HG03432 (cell line): Measurements from ENCODE around the gene SLC39A3.
A peak's percentile ranks its signal among the peaks of the same experiment; 100 is the strongest.

Source experiments
- ATAC-seq: cut with Tn5 transposase; IDR thresholded peaks from one replicate; pipeline ENCODE4 v1.9.1; 2021; ENCODE audit warnings: mild to moderate bottlenecking, moderate library complexity; ENCODE audit not compliant: unreplicated experiment

SLC39A3 gene

DNA sequence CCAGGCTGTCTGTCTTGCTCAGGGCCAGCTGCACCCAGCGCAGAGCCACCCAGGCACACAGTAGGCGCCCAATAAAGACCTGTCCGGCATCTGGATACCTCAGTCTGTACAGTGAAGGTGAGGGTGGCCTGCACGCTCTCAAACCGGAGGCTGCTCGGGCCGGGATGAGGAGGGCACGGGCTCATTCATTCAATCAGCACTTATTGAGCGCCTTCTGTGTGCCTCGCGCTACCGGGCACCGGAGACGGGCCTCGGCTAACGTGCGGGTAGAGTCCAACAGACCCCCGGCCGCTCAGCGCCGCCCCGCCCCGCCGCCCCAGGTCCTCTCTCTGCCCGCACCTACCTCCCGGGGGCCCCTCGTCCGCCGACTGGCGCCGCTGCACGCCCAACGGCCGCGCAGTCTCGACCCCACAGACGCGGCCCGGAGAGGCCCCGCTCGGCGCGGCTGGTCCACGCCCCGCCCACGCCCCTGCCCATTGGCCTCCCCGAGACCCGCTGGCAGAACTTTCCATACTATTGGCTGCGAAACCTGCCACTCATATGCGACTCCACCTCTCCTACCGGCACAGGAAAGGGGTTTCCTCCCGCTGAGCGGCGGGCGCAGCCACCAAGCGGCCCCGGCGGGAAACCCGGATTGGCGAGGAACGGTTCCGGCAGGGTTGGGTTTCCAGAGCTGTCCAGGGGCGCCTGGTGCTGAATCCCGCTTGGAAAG is at the start of gene SLC39A3:
Gene SLC39A3 (minus strand): TSS at position 416 of the 712 bp plus-strand sequence. CDS start 2,760 bp downstream, outside the sequence.
- ATAC-seq: peak; percentile 95

- ATAC-seq: no peak
Measured at GRCh38 chr19:2788237-2788636, 48.4 kb upstream of the SLC39A3 start.

DNA sequence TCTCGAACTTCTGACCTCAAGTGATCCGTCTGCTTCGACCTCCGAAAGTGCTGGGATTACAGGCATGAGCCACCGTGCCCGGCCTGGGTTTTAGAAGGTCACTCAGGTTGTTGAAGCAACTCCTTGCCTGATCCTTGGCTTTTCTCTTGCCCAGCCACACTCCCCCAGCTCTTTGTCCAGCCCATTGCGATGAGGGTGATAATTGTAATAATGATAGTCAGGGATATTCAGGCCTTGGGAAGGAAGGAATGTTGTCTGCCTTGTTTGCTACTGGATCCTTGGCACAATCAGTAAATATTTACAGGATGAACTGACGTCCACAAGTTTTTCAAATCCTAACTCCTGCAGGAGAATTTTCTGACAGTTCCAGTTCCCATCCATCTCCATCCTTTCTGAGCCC is 47.3 kb upstream of the SLC39A3 start:
- no peak for ATAC-seq

DNA sequence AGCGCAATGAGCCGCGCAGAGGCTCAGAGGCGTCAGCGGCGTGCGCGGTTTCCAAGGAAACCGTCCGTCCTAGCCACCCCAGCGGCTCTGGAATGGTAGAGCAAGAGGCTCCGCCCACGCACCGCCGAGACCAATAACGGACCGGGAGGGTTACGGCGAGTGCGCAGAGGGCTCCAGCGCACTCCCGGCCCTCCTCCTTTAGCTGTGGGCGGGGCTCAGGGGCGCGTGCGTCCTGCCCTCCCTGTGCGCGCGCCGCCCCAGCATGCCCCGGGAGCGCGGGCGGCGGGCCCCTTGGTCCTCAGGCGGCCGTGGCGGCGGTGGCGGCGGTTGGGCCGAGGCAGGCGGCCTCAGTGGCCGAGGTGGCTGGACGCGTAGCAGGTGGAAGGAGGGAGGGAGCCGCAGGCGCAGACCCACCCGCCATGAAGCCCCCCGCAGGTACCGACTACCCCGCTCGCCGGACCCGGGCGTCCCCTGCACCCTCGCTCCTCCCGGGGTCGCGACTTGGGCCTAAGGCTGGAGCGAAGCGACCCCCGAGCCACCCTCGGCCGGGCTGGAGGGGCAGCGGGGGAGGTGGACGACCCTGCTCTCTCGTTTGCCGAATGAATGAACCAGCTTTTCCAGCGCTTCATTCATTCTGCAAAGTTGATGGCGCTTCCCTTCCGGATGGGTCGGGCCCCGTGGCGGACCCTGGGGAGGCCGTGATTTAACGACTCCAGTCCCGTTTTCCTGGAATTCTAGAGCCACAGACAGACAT is 45.6 kb upstream of the SLC39A3 start, which contains the start of gene THOP1:
Gene THOP1 (plus strand): TSS at position 260 of the 754 bp plus-strand sequence. CDS start 160 bp downstream, at position 420.
- peak; percentile 63 for ATAC-seq

DNA sequence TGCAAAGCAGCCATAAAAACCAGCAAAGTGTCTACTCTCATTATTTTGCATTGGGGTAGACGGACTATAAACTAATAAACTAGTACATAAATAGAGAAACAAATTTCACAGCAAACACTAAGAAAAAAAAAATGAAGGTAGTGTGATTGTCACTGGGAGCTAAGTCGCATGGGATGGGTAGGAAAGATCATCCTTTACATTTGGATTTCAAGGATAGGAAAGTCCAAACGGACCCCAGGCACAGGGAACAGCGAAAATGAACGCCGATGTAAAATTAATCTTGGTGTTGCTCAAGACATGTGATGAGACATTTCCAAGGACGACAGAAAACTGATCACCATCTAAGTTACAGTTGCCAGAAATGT is 43.9 kb upstream of the SLC39A3 start:
- ATAC-seq: no peak

DNA sequence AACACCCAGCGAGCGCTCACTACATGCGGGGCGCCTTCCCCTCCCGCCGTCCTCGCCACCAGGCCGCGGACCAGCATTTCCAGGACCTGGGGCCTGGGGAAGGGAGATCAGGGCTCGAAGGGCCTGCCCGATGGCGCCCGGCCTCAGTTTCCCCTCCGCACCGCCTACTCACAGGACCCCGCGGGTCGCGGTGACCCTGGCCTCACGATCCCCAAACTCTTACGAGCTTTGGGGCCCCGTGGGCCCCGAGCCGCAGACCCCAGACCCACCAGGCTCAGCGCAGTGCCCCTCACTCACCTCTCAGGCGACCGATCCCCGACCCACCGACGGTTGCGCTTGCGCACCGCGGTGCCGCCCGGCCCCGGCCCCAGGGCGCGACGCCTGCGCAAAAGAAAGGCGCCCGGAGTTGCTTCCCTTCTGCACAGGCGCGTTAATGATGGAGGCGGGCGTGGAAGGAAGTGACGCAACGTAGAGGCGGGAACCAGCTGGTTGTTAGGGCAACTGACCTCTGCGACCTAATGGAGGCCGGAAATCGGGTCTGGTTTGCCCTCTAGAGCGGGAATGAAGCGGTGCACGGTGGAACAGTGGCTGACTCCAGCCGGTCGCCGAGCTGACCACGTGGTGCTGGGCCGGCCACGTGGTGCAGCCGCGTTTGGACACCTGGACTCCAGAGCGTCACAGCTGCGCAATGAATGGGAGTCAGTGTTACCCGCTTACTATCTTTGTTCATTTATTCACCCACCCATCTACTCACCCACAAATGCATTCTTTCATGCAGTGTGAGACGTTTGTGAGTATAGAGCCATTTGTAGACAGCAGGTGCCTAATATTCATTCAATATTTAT is 43.3 kb upstream of the SLC39A3 start, which contains the start of gene SGTA:
Gene SGTA (minus strand): TSS at position 338 of the 845 bp plus-strand sequence. CDS start 14,205 bp downstream, outside the sequence.
- ATAC-seq: peak; percentile 73

DNA sequence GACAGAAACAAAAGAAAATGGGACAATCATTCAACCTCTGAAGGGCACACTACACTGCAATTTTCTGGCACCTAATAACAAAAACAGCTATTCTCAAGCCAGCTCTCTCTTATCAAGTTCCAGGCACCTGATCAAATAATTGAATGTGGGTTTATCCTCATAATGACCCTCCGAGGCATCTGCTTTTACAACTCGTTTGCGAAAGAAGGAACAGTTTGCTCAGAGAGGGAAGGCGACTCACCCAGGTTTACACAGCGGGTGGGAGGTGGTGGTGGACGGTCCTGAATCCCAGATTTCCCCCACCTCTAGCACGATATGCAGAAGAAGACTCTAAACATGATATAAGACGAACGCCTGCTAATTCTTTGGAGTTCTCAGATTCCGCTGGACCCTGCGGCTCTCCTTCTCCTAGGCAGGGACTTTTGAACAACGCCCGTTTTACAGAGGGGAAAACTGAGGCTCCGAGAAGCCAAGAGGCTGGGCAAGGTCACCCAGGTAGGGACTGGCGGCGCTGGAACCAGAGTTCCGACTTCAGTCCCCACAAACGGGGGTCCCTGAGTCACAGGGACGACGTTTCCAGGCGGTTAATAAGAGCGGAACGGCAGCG is 42.6 kb upstream of the SLC39A3 start:
- ATAC-seq: no peak

DNA sequence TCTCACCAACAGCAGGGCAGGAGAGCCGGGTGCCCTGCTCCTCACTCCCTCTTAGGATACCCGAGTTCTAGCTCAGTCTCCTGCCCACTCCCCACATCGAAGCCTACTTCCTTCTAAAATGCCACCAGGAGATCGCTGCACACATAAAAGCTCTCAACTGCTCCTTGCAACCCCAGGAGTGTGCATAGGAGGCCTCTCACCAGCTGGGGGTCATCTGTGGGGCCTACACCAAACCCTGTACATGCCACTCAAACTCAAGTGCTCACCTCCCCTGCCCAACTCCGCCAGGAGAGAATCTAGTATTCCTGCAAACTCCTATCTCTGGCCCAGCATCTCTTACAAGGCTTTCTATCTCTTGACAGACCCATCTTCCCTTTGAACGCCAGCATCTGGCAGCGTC is 40.5 kb upstream of the SLC39A3 start:
- ATAC-seq: no peak

GRCh38 chr19:2779121-2779740 is 39.4 kb upstream of the SLC39A3 start:
- ATAC-seq: no peak

DNA sequence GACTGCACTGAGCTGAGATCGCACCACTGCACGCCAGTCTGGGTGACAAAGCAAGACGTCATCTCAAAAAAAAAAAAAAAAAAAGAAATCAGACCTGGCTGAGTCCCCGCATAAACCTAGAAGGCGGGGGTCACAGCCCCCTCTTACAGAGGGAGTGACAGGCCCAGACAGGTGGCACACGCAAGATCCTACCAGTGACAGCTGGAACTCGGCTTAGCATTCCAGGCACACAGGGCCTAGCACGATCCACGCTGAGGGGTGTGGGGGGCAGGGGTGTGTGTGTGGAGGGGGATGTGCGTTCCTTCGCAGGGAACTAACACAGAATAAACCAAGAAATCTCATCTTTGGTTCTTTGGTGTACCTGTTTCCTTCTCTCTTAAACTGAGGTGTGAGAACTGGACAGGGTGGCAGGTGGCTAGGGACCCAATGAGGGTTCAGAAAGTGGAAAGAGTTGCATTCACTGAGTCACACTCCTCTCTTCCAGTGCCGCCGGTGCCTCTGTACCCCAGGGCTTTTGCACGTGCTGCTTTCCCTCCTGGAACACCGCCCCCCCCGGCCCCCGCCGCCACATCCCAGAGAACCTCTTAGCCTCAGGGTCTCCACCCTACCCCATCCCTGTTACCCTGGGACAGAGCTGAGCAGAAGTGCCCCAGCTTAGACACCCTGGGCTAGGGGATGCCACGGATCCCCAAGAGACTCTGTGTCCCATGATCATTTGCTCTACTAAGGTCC is 38.3 kb upstream of the SLC39A3 start:
- ATAC-seq: no peak

- no peak for ATAC-seq
Measured at GRCh38 chr19:2775556-2776430, 36.0 kb upstream of the SLC39A3 start.

DNA sequence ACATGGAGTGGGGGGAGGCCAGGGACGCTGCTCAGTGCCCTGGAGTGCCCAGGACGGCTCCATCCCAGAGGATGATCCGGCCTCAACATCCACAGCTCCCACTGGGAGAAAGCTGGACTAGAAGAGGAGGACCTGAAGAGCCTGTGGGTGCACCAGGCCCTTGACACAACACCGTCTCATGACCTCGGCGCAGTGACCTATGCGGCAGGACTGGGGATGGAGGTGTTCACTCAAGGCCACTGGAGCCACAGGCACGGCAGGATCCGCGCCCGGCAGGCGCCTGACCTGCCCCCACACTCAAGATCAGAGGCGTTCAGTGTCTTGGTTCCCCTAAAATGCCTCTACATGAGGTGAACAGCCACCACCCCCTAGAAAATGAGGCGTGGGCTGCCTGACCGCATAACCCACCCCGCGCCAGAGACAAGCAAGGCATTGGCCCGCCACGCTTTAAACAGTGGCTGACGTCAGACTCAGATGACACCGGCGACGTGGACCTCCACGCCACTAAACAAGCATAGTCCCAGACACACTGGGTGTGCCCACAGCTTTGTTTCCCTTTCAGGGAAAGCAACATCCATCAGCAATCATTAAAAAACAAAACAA is 35.2 kb upstream of the SLC39A3 start:
- ATAC-seq: no peak

GRCh38 chr19:2774083-2774679 is 34.4 kb upstream of the SLC39A3 start:
- ATAC-seq: no peak

GRCh38 chr19:2771786-2772674 is 32.2 kb upstream of the SLC39A3 start:
- ATAC-seq: no peak

DNA sequence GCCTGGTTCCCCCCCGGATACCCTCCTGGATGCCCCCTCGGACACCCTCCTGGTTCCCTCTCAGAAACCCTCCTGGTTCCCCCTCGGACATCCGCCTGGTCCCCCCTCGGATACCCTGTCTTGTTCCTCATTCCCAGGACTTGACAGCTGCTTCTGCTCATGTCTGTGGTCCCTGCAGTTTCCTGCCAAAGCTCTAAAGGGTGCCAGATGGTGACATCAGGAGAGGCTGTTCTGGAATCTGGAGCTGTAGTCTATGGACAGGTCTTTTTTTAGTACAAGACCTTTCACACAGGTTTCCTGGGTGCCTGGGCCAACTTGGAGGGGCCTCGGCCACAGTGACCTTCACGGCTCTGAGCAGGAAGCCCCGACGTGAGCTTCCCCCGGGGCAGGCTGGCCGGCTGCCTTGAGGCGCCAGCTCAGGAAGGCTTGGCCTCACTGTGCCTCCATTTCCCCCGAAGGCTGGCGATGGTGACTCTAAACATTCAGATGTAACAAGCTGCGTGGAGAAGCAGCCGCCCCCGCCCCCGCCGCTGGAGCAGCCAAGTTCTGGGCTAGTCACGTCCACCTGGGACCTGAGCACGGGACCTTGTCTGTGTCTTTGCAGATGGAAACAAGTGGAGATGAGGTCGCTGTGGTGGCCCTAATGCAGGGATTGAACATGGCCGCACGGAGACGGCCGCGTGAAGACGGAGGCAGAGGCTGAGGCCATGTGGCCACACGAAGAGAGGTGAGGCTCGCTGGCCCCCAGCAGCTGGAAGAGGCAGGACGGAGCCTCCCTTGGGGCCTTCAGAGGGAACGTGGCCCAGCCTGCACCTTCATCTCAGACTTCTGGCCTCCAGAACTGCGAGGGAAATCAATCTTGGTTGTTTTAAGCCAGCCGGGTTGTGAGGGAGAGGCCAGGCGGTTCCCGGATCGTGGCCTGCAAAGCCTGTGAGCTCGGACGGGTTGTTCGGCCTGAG is 30.5 kb upstream of the SLC39A3 start:
- no peak for ATAC-seq

- no peak for ATAC-seq
Measured at GRCh38 chr19:2769218-2769617, 29.4 kb upstream of the SLC39A3 start.
